Measurements from ENCODE around the gene RPS5.

GRCh38 chr19:58398087-58398486 lies 11.0 kb downstream of the RPS5 start:
- TF ChIP-seq CTCF (IDR thresholded peaks at IDR 0.05) (no peak), POLR2A (IDR thresholded peaks at IDR 0.05) (no peak)
